Endothelial cell of umbilical vein (primary cell): ENCODE results near the gene RNF186.
"Not testable (repeated sequence)": the region's sequence is repeated elsewhere in the genome, so short reads cannot be mapped to it uniquely, and the experiment has no call there.

ENCODE experiments used
- CTCF ChIP-seq, 2 donors: IDR thresholded peaks; 1 replicate in 1 of 2; 2 replicates in 1 of 2; pipeline ENCODE4 v1.5.1; 2011; ENCODE audit warnings: low read length in 2 of 2, mild to moderate bottlenecking in 2 of 2, moderate library complexity in 2 of 2, control low read depth in 1 of 2, inconsistent platforms in 1 of 2, low read depth in 1 of 2; ENCODE audit not compliant: insufficient read depth in 1 of 2; ENCODE audit errors: extremely low read depth in 1 of 2
- EZH2 ChIP-seq: IDR thresholded peaks from 2 replicates; pipeline ENCODE4 v1.6.1; 2012; ENCODE audit warnings: borderline replicate concordance, low read depth, mild to moderate bottlenecking, moderate library complexity, low read length, inconsistent platforms; ENCODE audit not compliant: severe bottlenecking
- GATA2 ChIP-seq: IDR thresholded peaks from 2 replicates; pipeline ENCODE4 v1.7.0; 2011; ENCODE audit warnings: low read depth, mild to moderate bottlenecking, moderate library complexity, mixed read lengths, low read length; ENCODE audit not compliant: insufficient read length, insufficient read depth
- MAX ChIP-seq: IDR thresholded peaks from 2 replicates; pipeline ENCODE4 v1.6.1; 2011; ENCODE audit not compliant: insufficient read depth, insufficient read length
- MYC ChIP-seq: IDR thresholded peaks from one replicate; pipeline ENCODE4 v1.6.1; 2011; ENCODE audit warnings: mild to moderate bottlenecking, low read depth, low read length
- POLR2A ChIP-seq: IDR thresholded peaks from 2 replicates; pipeline ENCODE4 v1.6.1; 2012; ENCODE audit warnings: low read depth, mild to moderate bottlenecking, control low read depth, low read length
- POLR2AphosphoS5 ChIP-seq: IDR thresholded peaks from 2 replicates; pipeline ENCODE4 v1.6.1; 2012; ENCODE audit warnings: low read depth, mild to moderate bottlenecking, control low read depth, low read length, moderate library complexity; ENCODE audit not compliant: insufficient read depth

DNA sequence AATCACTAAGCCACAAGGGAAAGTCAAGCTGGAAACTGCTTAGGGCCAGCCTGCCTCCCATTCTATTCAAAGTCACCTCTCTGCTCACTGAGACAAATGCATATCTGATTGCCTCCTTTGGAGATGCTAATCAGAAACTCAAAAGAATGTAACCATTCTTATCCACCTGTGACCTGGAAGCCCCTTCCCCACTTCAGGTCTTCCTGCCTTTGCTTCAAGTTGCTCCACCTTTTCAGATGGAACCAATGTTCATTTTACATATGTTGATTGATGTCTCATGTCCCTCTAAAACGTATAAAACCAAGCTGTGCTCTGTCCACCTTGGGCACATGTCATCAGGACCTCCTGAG is 1.6 kb upstream of the RNF186 start:
- TF ChIP-seq CTCF (IDR thresholded peaks at IDR 0.05; ENCODE audit: extremely low read depth in 1 of 2, insufficient read depth in 1 of 2, low read depth in 1 of 2, low read length in 2 of 2); EZH2; POLR2AphosphoS5; POLR2A; MAX; MYC; GATA2: not testable (repeated sequence)
